GM12878 (cell line): Measurements from ENCODE around the gene TIRAP. TPM values are rescaled to one million over a fixed set of nuclear protein-coding genes. Genes with fewer than 3 reads are reported as not detected.

ENCODE experiments used
- BHLHE40 ChIP-seq, 2 experiments: fragments of 450-650 bp in 1 of 2; IDR thresholded peaks; 2 replicates each; pipeline ENCODE4 v1.6.1; 2011 to 2017; ENCODE audit warnings: low read depth in 2 of 2, borderline replicate concordance in 1 of 2, improper control_type of control experiment in 1 of 2, low read length in 1 of 2, mild to moderate bottlenecking in 1 of 2
- CBX3 ChIP-seq: fragments of 200-600 bp; sonication (generic); IDR thresholded peaks from 2 replicates; pipeline ENCODE4 v1.6.1; 2016; ENCODE audit warnings: low read depth, borderline replicate concordance
- ELK1 ChIP-seq: IDR thresholded peaks from 2 replicates; pipeline ENCODE4 v1.6.1; 2012; ENCODE audit warnings: low read depth, low read length, improper control_type of control experiment
- ETV6 ChIP-seq, 2 experiments: fragments of 450-650 bp in 1 of 2; IDR thresholded peaks in 1 of 2; conservative IDR thresholded peaks in 1 of 2; 2 replicates each; pipeline ENCODE4 v1.6.1; 2014; ENCODE audit warnings: antibody characterized with exemption in 1 of 2, borderline replicate concordance in 1 of 2, low read depth in 1 of 2, mild to moderate bottlenecking in 1 of 2, moderate library complexity in 1 of 2
- GABPA ChIP-seq: IDR thresholded peaks from 2 replicates; pipeline ENCODE4 v1.6.1; 2014; ENCODE audit warnings: antibody characterized with exemption, low read depth, mild to moderate bottlenecking, inconsistent platforms
- GATAD2B ChIP-seq: fragments of 450-650 bp; conservative IDR thresholded peaks from 2 replicates; pipeline ENCODE4 v1.6.1; 2017; ENCODE audit warnings: low read depth, mild to moderate bottlenecking, moderate library complexity
- HCFC1 ChIP-seq: fragments of 150-350 bp; IDR thresholded peaks from 2 replicates; pipeline ENCODE4 v1.6.1; 2014; ENCODE audit warnings: low read length
- IKZF2 ChIP-seq, 2 experiments: fragments of 450-650 bp; IDR thresholded peaks; 2 replicates each; pipeline ENCODE4 v1.6.1; 2017; ENCODE audit warnings: mild to moderate bottlenecking in 2 of 2, moderate library complexity in 2 of 2
- MAX ChIP-seq: IDR thresholded peaks from 2 replicates; pipeline ENCODE4 v1.6.1; 2012; ENCODE audit warnings: low read depth, low read length, improper control_type of control experiment
- POLR2A ChIP-seq: IDR thresholded peaks from 2 replicates; pipeline ENCODE4 v1.6.1; 2011; ENCODE audit warnings: low read depth, mild to moderate bottlenecking, low read length
- RELA ChIP-seq: fragments of 450-650 bp; IDR thresholded peaks from 2 replicates; pipeline ENCODE4 v1.8.0; 2014; ENCODE audit warnings: borderline replicate concordance; ENCODE audit not compliant: partially characterized antibody
- RFX5 ChIP-seq: IDR thresholded peaks from 2 replicates; pipeline ENCODE4 v1.6.1; 2011; ENCODE audit warnings: low read depth, low read length, improper control_type of control experiment
- SMAD1 ChIP-seq: fragments of 450-650 bp; IDR thresholded peaks from 2 replicates; pipeline ENCODE4 v1.6.1; 2018; ENCODE audit warnings: mild to moderate bottlenecking, low read depth; ENCODE audit not compliant: partially characterized antibody
- SMARCA5 ChIP-seq: fragments of 450-650 bp; IDR thresholded peaks from 2 replicates; pipeline ENCODE4 v1.6.1; 2017; ENCODE audit warnings: mild to moderate bottlenecking
- SMC3 ChIP-seq: IDR thresholded peaks from 2 replicates; pipeline ENCODE4 v1.6.1; 2011; ENCODE audit warnings: low read length, improper control_type of control experiment, borderline replicate concordance
- TARDBP ChIP-seq: IDR thresholded peaks from 2 replicates; pipeline ENCODE4 v1.6.1; 2016; ENCODE audit warnings: borderline replicate concordance
- TBL1XR1 ChIP-seq: IDR thresholded peaks from 2 replicates; pipeline ENCODE4 v1.6.1; 2012; ENCODE audit warnings: low read depth, low read length, improper control_type of control experiment
- USF1 ChIP-seq: IDR thresholded peaks from 2 replicates; pipeline ENCODE4 v1.6.1; 2011; ENCODE audit warnings: borderline replicate concordance, low read depth, mild to moderate bottlenecking, moderate library complexity, mixed read lengths, low read length; ENCODE audit not compliant: insufficient read depth; ENCODE audit errors: extremely low read length
- USF2 ChIP-seq: IDR thresholded peaks from 2 replicates; pipeline ENCODE4 v1.6.1; 2011; ENCODE audit warnings: low read depth, low read length, improper control_type of control experiment, borderline replicate concordance
- ZBTB40 ChIP-seq: fragments of 450-650 bp; IDR thresholded peaks from 2 replicates; pipeline ENCODE4 v1.6.1; 2016; ENCODE audit warnings: mild to moderate bottlenecking, moderate library complexity, borderline replicate concordance
- ZZZ3 ChIP-seq: IDR thresholded peaks from 2 replicates; pipeline ENCODE4 v1.6.1; 2011; ENCODE audit warnings: low read depth; ENCODE audit not compliant: control insufficient read depth, insufficient read length
- polyA plus RNA-seq, 11 experiments: library from polyadenylated mRNA; depleted of rRNA in 4 of 11; unstranded in 6 of 11; stranded (reverse) in 5 of 11; fragments of >200 nt; fragmentation: Nextera tagmentation in 4 of 11; fragmentation: Illumina TruSeq in 1 of 11; extraction: Ambion mirVana in 4 of 11; extraction: Trizol in 1 of 11; gene quantifications; 1 replicate in 1 of 11; 2 replicates in 10 of 11; pipeline versions ENCODE4 v1.2.1 to v1.2.3, GENCODE V29; 2011 to 2016; ENCODE audit warnings: inconsistent platforms in 2 of 11, missing spikeins in 2 of 11, low read depth in 1 of 11
- total RNA-seq, 4 experiments: library from RNA; depleted of rRNA in 3 of 4; stranded (reverse); fragments of >200 nt in 3 of 4; fragmentation: Illumina TruSeq in 1 of 4; extraction: Trizol in 1 of 4; gene quantifications; 2 replicates each; pipeline versions ENCODE4 v1.2.1 to v1.2.3, GENCODE V29; 2013 to 2021

The TIRAP gene
- total and polyA plus RNA-seq, 10 of the 15 experiments (the other 5 are each of a cell fraction or from before 2014, with no cell fraction given): 0.76 to 9.9 (median 4.7) TPM

GRCh38 chr11:126268708-126269579 lies 13.9 kb upstream of the TIRAP start, which contains the start of the genes FOXRED1 and SRPRA (continued):
- TF ChIP-seq ZBTB40 (peak; percentile 92), ETV6 (conservative IDR thresholded peaks at IDR 0.05 in 1 of 2, IDR thresholded peaks at IDR 0.05 in 1 of 2; ENCODE audit: borderline replicate concordance in 1 of 2, low read depth in 1 of 2) (peak in 1 of 2 experiments; percentile 70; a peak in 1 of 4 replicates), ELK1 (peak; percentile 83), SMARCA5 (peak; percentile 64), USF1 (peak; percentile 87), SMAD1 (no peak), TBL1XR1 (no peak), CBX3 (no peak), USF2 (peak; percentile 78), GABPA (peak; percentile 92), GATAD2B (peak; percentile 83), TARDBP (peak; percentile 57; the same call in 1 of the 2 replicates), RFX5 (peak; percentile 76), MAX (peak; percentile 35; the same call in 1 of the 2 replicates), SMC3 (no peak), HCFC1 (peak; percentile 76), ZZZ3 (no peak), BHLHE40 (IDR thresholded peaks at IDR 0.05; ENCODE audit: borderline replicate concordance in 1 of 2, low read depth in 2 of 2, low read length in 1 of 2) (peak; percentile 34 to 58; a peak in 1 of 4 replicates), IKZF2 (IDR thresholded peaks at IDR 0.05) (peak; percentile 39 to 61), POLR2A (peak; percentile 94), RELA (peak; percentile 44)
